SKM-1 (cell line): ENCODE data around the gene DOCK4.

Source experiments
- DNase-seq: peaks from one replicate; lab custom pipeline; 2025; ENCODE audit not compliant: unreplicated experiment; lab: John Stamatoyannopoulos, UW

DOCK4 gene

GRCh38 chr7:112084520-112084971 lies 121.7 kb downstream of the DOCK4 start:
- no peak for DNase-seq

GRCh38 chr7:112083776-112084355 lies 122.3 kb downstream of the DOCK4 start:
- no peak for DNase-seq

- no peak for DNase-seq
These were observed 123.9 kb downstream of the DOCK4 start for GRCh38 chr7:112082306-112082705.

- peak; percentile 66 for DNase-seq
These were observed 124.4 kb downstream of the DOCK4 start for GRCh38 chr7:112081778-112082177.

GRCh38 chr7:112080978-112081377 lies 125.2 kb downstream of the DOCK4 start:
- peak; percentile 90 for DNase-seq

- peak; percentile 72 for DNase-seq
These were observed 125.8 kb downstream of the DOCK4 start for GRCh38 chr7:112080441-112080840.

GRCh38 chr7:112079673-112080072 lies 126.5 kb downstream of the DOCK4 start:
- DNase-seq: no peak

- DNase-seq: no peak
These were observed 127.1 kb downstream of the DOCK4 start for GRCh38 chr7:112079122-112079521.

- no peak for DNase-seq
These were observed 129.9 kb downstream of the DOCK4 start for GRCh38 chr7:112076324-112076723.

- no peak for DNase-seq
These were observed 131.7 kb downstream of the DOCK4 start for GRCh38 chr7:112074464-112074863.

GRCh38 chr7:112073530-112073929 lies 132.7 kb downstream of the DOCK4 start:
- DNase-seq: no peak

- no peak for DNase-seq
These were observed 133.5 kb downstream of the DOCK4 start for GRCh38 chr7:112072541-112073245.

GRCh38 chr7:112071856-112072255 lies 134.3 kb downstream of the DOCK4 start:
- DNase-seq: no peak

GRCh38 chr7:112070674-112071256 lies 135.4 kb downstream of the DOCK4 start:
- no peak for DNase-seq

- DNase-seq: no peak
These were observed 136.3 kb downstream of the DOCK4 start for GRCh38 chr7:112069879-112070321.

- DNase-seq: no peak
These were observed 137.2 kb downstream of the DOCK4 start for GRCh38 chr7:112068967-112069366.

GRCh38 chr7:112067632-112068540 lies 138.3 kb downstream of the DOCK4 start:
- DNase-seq: no peak

GRCh38 chr7:112067200-112067599 lies 139.0 kb downstream of the DOCK4 start:
- DNase-seq: no peak

- DNase-seq: no peak
These were observed 140.4 kb downstream of the DOCK4 start for GRCh38 chr7:112065758-112066157.

- no peak for DNase-seq
These were observed 141.4 kb downstream of the DOCK4 start for GRCh38 chr7:112064627-112065385.

- DNase-seq: no peak
These were observed 142.2 kb downstream of the DOCK4 start for GRCh38 chr7:112063974-112064373.
